K562 (cell line): Measurements from ENCODE around the gene CCDC171. TPM values are rescaled to one million over a fixed set of nuclear protein-coding genes. Genes with fewer than 3 reads are reported as not detected.

Experiments
- ATAC-seq: fragments of 200-7000 bp; cut with Tn5 transposase; 3 replicates; pipeline ENCODE4 v1.9.1; 2020; ENCODE audit warnings: moderate library complexity
- BruUV-seq: library from RNA; stranded (reverse); fragments of 400-500 nt; replicated peaks from 2 replicates; lab custom pipeline; 2021; lab: Mats Ljungman, UMichigan
- CTCF ChIA-PET: fragments of 300-600 bp; formaldehyde crosslinking; extraction: SDS; loops from one replicate; lab custom pipeline; 2021; ENCODE audit warnings: low intra/inter-chr PET ratio; lab: Yijun Ruan, JAX
- POLR2A ChIA-PET: fragments of 300-600, 350-650 bp; sonication (Branson Sonifier 250); formaldehyde crosslinking; extraction: SDS; loops from one replicate; lab custom pipeline; 2021; ENCODE audit warnings: antibody characterized with exemption, inconsistent platforms; lab: Yijun Ruan, JAX
- DNase-seq, 4 experiments: peaks; one replicate each; pipeline versions ENCODE4 v3.0.0 to v3.0.0-alpha.2; 2011 to 2018; ENCODE audit warnings: low spot score in 3 of 4, mixed read lengths in 3 of 4; ENCODE audit errors: extremely low read depth in 1 of 4
- FAIRE-seq: peaks from 2 replicates; lab custom pipeline; 2011; peaks lifted over from hg19 to GRCh38; lab: Jason Lieb, UNC
- H2AFZ ChIP-seq: 2 replicates; pipeline ENCODE4 v1.6.0; 2011; ENCODE audit warnings: low read depth, low read length, control low read depth, inconsistent platforms
- H3K27ac ChIP-seq: fragments of 200-600 bp; 3 replicates; pipeline ENCODE4 v1.8.0; 2011; ENCODE audit warnings: low read depth, mild to moderate bottlenecking, control low read depth, inconsistent platforms, low read length, moderate library complexity, mixed read lengths; ENCODE audit errors: extremely low read depth
- H3K27me3 ChIP-seq, 2 experiments: fragments of 300-600 bp in 1 of 2; 2 replicates in 1 of 2; 3 replicates in 1 of 2; pipeline versions ENCODE4 v1.6.0 to v1.8.0; 2011; ENCODE audit warnings: inconsistent platforms in 2 of 2, low read length in 2 of 2, mild to moderate bottlenecking in 1 of 2, mixed read lengths in 1 of 2, moderate library complexity in 1 of 2; ENCODE audit not compliant: control insufficient read depth in 2 of 2, insufficient read depth in 2 of 2
- H3K36me3 ChIP-seq: fragments of 300-600 bp; 3 replicates; pipeline ENCODE4 v1.8.0; 2011; ENCODE audit warnings: mild to moderate bottlenecking, low read length, inconsistent platforms; ENCODE audit not compliant: control insufficient read depth, insufficient read depth
- H3K4me1 ChIP-seq, 2 experiments: fragments of 200-600 bp in 1 of 2; replicated peaks in 1 of 2; 2 replicates in 1 of 2; 3 replicates in 1 of 2; pipeline versions ENCODE4 v1.5.1 to v1.8.0; 2011; ENCODE audit warnings: inconsistent platforms in 2 of 2, low read length in 2 of 2, mild to moderate bottlenecking in 1 of 2, mixed read lengths in 1 of 2, moderate library complexity in 1 of 2; ENCODE audit not compliant: control insufficient read depth in 2 of 2, insufficient read depth in 2 of 2
- H3K4me2 ChIP-seq: 2 replicates; pipeline ENCODE4 v1.6.1; 2011; ENCODE audit warnings: low read length, control low read depth, inconsistent platforms, mixed read lengths; ENCODE audit not compliant: insufficient read depth
- H3K4me3 ChIP-seq: fragments of 200-600 bp; sonication (generic), shearing (Covaris generic); 2 replicates; pipeline ENCODE4 v1.5.1; 2016; ENCODE audit warnings: control low read depth, inconsistent platforms
- H3K79me2 ChIP-seq: fragments of 200-600 bp; 3 replicates; pipeline ENCODE4 v1.8.0; 2011; ENCODE audit warnings: low read length, inconsistent platforms; ENCODE audit not compliant: control insufficient read depth, insufficient read depth
- H3K9ac ChIP-seq, 2 experiments: 2 replicates each; pipeline versions ENCODE4 v1.6.0 to v1.6.1; 2011; ENCODE audit warnings: low read depth in 2 of 2, low read length in 2 of 2, control low read depth in 1 of 2, inconsistent platforms in 1 of 2, mild to moderate bottlenecking in 1 of 2, mixed read lengths in 1 of 2; ENCODE audit not compliant: insufficient read depth in 1 of 2
- H3K9me1 ChIP-seq: one replicate; pipeline ENCODE4 v1.6.0; 2011; ENCODE audit warnings: inconsistent platforms, mild to moderate bottlenecking, low read length, moderate library complexity; ENCODE audit not compliant: control insufficient read depth, insufficient read depth
- H3K9me3 ChIP-seq: replicated peaks from 2 replicates; pipeline ENCODE4 v1.5.1; 2011; ENCODE audit warnings: low read depth, low read length, inconsistent platforms; ENCODE audit not compliant: control insufficient read depth, insufficient read depth
- H4K20me1 ChIP-seq: replicated peaks from 2 replicates; pipeline ENCODE4 v1.6.1; 2011; ENCODE audit warnings: low read length, inconsistent platforms, mixed read lengths; ENCODE audit not compliant: control insufficient read depth, insufficient read depth
- CBFA2T3 ChIP-seq: fragments of 450-650 bp; IDR thresholded peaks from 2 replicates; pipeline ENCODE4 v1.6.1; 2017
- CBX8 ChIP-seq: fragments of 200-600 bp; sonication (generic); IDR thresholded peaks from 2 replicates; pipeline ENCODE4 v1.6.1; 2012; ENCODE audit warnings: borderline replicate concordance, mixed run types, low read depth, mild to moderate bottlenecking, moderate library complexity, mixed read lengths, low read length, control low read depth, inconsistent platforms; ENCODE audit not compliant: poor library complexity, severe bottlenecking; ENCODE audit errors: extremely low read depth
- EWSR1 ChIP-seq: fragments of 450-650 bp; IDR thresholded peaks from 2 replicates; pipeline ENCODE4 v1.6.1; 2018; ENCODE audit warnings: borderline replicate concordance, mild to moderate bottlenecking, low read depth, moderate library complexity; ENCODE audit not compliant: partially characterized antibody
- IFI16 ChIP-seq: fragments of 250-450 bp; sonication (Bioruptor Pico); IDR thresholded peaks from 2 replicates; pipeline ENCODE4 v2.1.2; 2022; ENCODE audit warnings: mild to moderate bottlenecking, inconsistent platforms
- PHF21A ChIP-seq: fragments of 450-650 bp; IDR thresholded peaks from 2 replicates; pipeline ENCODE4 v1.6.1; 2017; ENCODE audit warnings: low read depth, borderline replicate concordance
- ZNF507 ChIP-seq: conservative IDR thresholded peaks from 2 replicates; pipeline ENCODE4 v1.6.1; 2017; ENCODE audit warnings: missing genetic modification characterization, missing compliant biosample characterization
- WGBS: fragments of 100-300 bp; shearing (Covaris generic); methylation state at CpG from one replicate; pipeline ENCODE4 v1.1.6; 2016; ENCODE audit warnings: low coverage, mixed read lengths; ENCODE audit not compliant: insufficient coverage; ENCODE audit errors: missing lambda C conversion rate; 5-methylcytosine and 5-hydroxymethylcytosine counted together
- in situ Hi-C: fragments of 300-500 bp; cut with MboI; formaldehyde crosslinking; loops from 4 replicates; pipeline ENCODE4 v1.15.0; 2018; ENCODE audit warnings: inconsistent platforms, mixed read lengths
- intact Hi-C: fragments of 100-400 bp; cut with micrococcal nuclease; formaldehyde crosslinking; loops from 2 replicates; pipeline ENCODE4 v1.14.2; 2022
- polyA plus RNA-seq, 8 experiments: library from polyadenylated mRNA; depleted of rRNA in 4 of 8; stranded (reverse) in 5 of 8; unstranded in 3 of 8; fragments of >200 nt; fragmentation: Nextera tagmentation in 2 of 8; fragmentation: Illumina TruSeq in 1 of 8; extraction: Ambion mirVana in 2 of 8; extraction: Trizol in 1 of 8; gene quantifications; 2 replicates each; pipeline versions ENCODE4 v1.2.1 to v1.2.3, GENCODE V29; 2011 to 2014; ENCODE audit warnings: inconsistent platforms in 1 of 8, missing spikeins in 1 of 8
- total RNA-seq, 7 experiments: library from RNA; depleted of rRNA in 6 of 7; stranded (reverse); fragments of >200 nt in 6 of 7; fragmentation: Illumina TruSeq in 2 of 7; extraction: Trizol in 2 of 7; gene quantifications; 2 replicates each; pipeline versions ENCODE4 v1.2.1 to v1.2.3, GENCODE V29; 2011 to 2021; ENCODE audit warnings: low replicate concordance in 1 of 7
- TF ChIP-seq, protein P1 (sequence below): fragments of 450-650 bp; conservative IDR thresholded peaks from 2 replicates; pipeline ENCODE4 v1.6.1; 2016; ENCODE audit warnings: missing genetic modification characterization, low read depth, mild to moderate bottlenecking, control low read depth, missing compliant biosample characterization
- TF ChIP-seq, protein P2 (sequence below): fragments of 250-450 bp; sonication (Bioruptor Pico); IDR thresholded peaks from 2 replicates; pipeline ENCODE4 v1.5.0; 2020; ENCODE audit warnings: mild to moderate bottlenecking

The CCDC171 gene
- total and polyA plus RNA-seq, 9 of the 15 experiments (the other 6 are each of a cell fraction or from before 2014, with no cell fraction given) = 0.08 to 3.8 (median 0.27) TPM

DNA sequence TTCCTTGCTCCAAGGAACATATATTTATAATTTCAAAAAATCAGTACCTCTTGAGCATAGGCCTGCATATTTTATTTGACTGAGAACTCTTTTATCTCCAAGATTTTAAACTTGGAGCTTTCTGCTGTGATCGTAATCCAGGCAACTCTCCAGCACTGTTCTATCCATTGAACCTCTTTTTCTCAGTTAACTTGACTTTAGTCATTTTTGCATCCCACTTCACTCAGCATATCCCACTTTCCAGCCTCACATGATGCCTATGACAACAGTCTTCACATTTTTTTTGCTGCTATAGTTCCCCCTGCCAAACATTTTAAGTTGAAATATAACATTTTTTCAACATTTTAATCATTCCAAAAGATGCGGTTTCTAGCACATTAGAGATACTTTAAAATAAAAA, 33.0 kb upstream of the CCDC171 start:
- Histone ChIP-seq H3K9me1 (no peaks in the 10 kb centered on the region), H3K79me2 (no peaks in the 10 kb centered on the region), H2AFZ (no peak overlapping the region), H4K20me1 (no peaks in the 10 kb centered on the region), H3K4me3 (no peak overlapping the region), H3K27ac (no peak overlapping the region), H3K27me3 (no peaks in the 10 kb centered on the region), H3K9ac (no peak overlapping the region), H3K4me1 (no peaks in the 10 kb centered on the region), H3K9me3 (no peaks in the 10 kb centered on the region), H3K4me2 (no peak overlapping the region), H3K36me3 (no peaks in the 10 kb centered on the region)
- no peak for ATAC-seq
- POLR2A ChIA-PET = no interaction called here
- no peak for FAIRE-seq
- in situ Hi-C loops = no loop called here
- intact Hi-C loops = no loop called here
- no peak for DNase-seq
- CTCF ChIA-PET = no interaction called here
- 18% methylated on average over 2 of the region's 2 CpGs for WGBS
- TF ChIP-seq PHF21A = no peak
- TF ChIP-seq IFI16 (CRISPR knock-in tag) = no peak
- TF ChIP-seq CBFA2T3 = no peak
- no peak for TF ChIP-seq ZNF507 (tag)
- no TSS peak for BruUV-seq

DNA sequence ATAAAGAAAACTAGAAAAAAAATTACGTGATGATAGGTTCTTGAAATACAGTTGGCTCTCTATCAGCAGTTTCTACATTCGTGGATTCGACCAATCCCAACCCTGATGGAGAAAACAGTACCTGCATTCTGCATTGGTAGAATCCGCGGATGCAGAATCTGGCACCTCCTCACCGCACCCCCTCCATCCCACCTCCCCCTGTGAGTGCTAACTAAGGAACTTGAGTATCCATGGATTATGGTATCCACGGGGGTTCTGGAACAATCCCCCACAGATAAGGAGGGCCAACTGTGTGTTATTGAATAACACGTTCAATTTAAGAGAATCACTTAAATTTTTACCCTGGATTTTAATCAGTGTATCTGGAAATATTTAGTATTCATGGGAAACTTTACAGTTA, 31.6 kb upstream of the CCDC171 start:
- Histone ChIP-seq H3K9me1 (no peaks in the 10 kb centered on the region), H3K36me3 (no peaks in the 10 kb centered on the region), H2AFZ (no peak overlapping the region), H3K4me1 (no peaks in the 10 kb centered on the region), H3K9ac (no peak overlapping the region), H3K27ac (no peak overlapping the region), H3K9me3 (no peaks in the 10 kb centered on the region), H3K79me2 (no peaks in the 10 kb centered on the region), H4K20me1 (no peaks in the 10 kb centered on the region), H3K4me3 (no peak overlapping the region), H3K4me2 (no peak overlapping the region), H3K27me3 (no peaks in the 10 kb centered on the region)
- BruUV-seq = no TSS peak
- ATAC-seq = no peak
- WGBS = 15% methylated on average over 6 of the region's 8 CpGs
- in situ Hi-C loops = no loop called here
- ChIA-PET CTCF (interaction anchor here (0.6 kb wide), 1 partner anchor 9 kb away, joined by 3 read pairs; no protein-coding TSS in a partner anchor), POLR2A (no interaction called here)
- intact Hi-C loops = no loop called here
- no peak for TF ChIP-seq EWSR1
- no peak for TF ChIP-seq CBX8
- TF ChIP-seq, protein P1, sequence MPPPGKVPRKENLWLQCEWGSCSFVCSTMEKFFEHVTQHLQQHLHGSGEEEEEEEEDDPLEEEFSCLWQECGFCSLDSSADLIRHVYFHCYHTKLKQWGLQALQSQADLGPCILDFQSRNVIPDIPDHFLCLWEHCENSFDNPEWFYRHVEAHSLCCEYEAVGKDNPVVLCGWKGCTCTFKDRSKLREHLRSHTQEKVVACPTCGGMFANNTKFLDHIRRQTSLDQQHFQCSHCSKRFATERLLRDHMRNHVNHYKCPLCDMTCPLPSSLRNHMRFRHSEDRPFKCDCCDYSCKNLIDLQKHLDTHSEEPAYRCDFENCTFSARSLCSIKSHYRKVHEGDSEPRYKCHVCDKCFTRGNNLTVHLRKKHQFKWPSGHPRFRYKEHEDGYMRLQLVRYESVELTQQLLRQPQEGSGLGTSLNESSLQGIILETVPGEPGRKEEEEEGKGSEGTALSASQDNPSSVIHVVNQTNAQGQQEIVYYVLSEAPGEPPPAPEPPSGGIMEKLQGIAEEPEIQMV (tag) = no peak
- TF ChIP-seq, protein P2, sequence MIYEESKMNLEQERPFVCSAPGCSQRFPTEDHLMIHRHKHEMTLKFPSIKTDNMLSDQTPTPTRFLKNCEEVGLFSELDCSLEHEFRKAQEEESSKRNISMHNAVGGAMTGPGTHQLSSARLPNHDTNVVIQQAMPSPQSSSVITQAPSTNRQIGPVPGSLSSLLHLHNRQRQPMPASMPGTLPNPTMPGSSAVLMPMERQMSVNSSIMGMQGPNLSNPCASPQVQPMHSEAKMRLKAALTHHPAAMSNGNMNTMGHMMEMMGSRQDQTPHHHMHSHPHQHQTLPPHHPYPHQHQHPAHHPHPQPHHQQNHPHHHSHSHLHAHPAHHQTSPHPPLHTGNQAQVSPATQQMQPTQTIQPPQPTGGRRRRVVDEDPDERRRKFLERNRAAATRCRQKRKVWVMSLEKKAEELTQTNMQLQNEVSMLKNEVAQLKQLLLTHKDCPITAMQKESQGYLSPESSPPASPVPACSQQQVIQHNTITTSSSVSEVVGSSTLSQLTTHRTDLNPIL (CRISPR knock-in tag) = no peak
- no peak for FAIRE-seq
- no peak for DNase-seq
